Activated CD4-positive, alpha-beta T cell treated with anti-CD3 and anti-CD28 coated beads, Interleukin-2, amount 10 ng/mL, durations not matched to agents 24 days and 14 days (primary cell): ENCODE measurements around the gene ARHGEF1. TPM values are rescaled to one million over a fixed set of nuclear protein-coding genes. Genes with fewer than 3 reads are reported as not detected.

Experiments used
- DNase-seq: peaks from one replicate; pipeline ENCODE4 v3.0.0; 2022
- H3K27ac Mint-ChIP-seq: one replicate; pipeline ENCODE4 v1.8.0; 2022; ENCODE audit warnings: mild to moderate bottlenecking, mixed read lengths
- H3K27me3 Mint-ChIP-seq: one replicate; pipeline ENCODE4 v1.8.0; 2022; ENCODE audit warnings: mixed read lengths
- H3K36me3 Mint-ChIP-seq: one replicate; pipeline ENCODE4 v1.8.0; 2022; ENCODE audit warnings: low read depth, mild to moderate bottlenecking, mixed read lengths
- H3K4me1 Mint-ChIP-seq: one replicate; pipeline ENCODE4 v1.8.0; 2021; ENCODE audit warnings: mixed read lengths
- H3K4me3 Mint-ChIP-seq: one replicate; pipeline ENCODE4 v1.8.0; 2022; ENCODE audit warnings: mild to moderate bottlenecking, moderate library complexity, mixed read lengths
- H3K9me3 Mint-ChIP-seq: one replicate; pipeline ENCODE4 v1.8.0; 2021; ENCODE audit warnings: mixed read lengths
- intact Hi-C: fragments of 100-400 bp; cut with micrococcal nuclease; formaldehyde crosslinking; loops from one replicate; pipeline ENCODE4 v1.15.1; 2023
- total RNA-seq: library from RNA; stranded (reverse); gene quantifications from 2 replicates; pipeline ENCODE4 v1.2.3, GENCODE V29; 2022

Gene ARHGEF1
- total RNA-seq: 365 and 378 TPM in 2 replicates

- Mint-ChIP-seq H3K4me1 (peaks cover 41% of the 10 kb centered on the region), H3K36me3 (peaks cover 30% of the 10 kb centered on the region), H3K9me3 (no peaks in the 10 kb centered on the region), H3K4me3 (peak within 1 kb of the TSS; percentile 92), H3K27ac (peak within 1 kb of the TSS; percentile 94), H3K27me3 (no peaks in the 10 kb centered on the region)
- DNase-seq: peak; percentile 91
- intact Hi-C loops: loop anchor here (10.0 kb wide), 2 partner anchors 528 to 1278 kb away; partner anchors contain the start of genes LTBP4 and TGFB1
These were observed at the start of gene ARHGEF1 for GRCh38 chr19:41882568-41883462. ARHGEF1 (plus strand) TSS chr19:41883184; CDS start chr19:41888083, 4,899 bp downstream.

- no peaks in the 10 kb centered on the region for H3K36me3 Mint-ChIP-seq
- no peaks in the 10 kb centered on the region for H3K4me1 Mint-ChIP-seq
- H3K4me3 Mint-ChIP-seq: no peak overlapping the region
- no peaks in the 10 kb centered on the region for H3K9me3 Mint-ChIP-seq
- H3K27me3 Mint-ChIP-seq: peaks cover 33% of the 10 kb centered on the region
- no peak overlapping the region for H3K27ac Mint-ChIP-seq
- intact Hi-C loops: loop anchor here (5.0 kb wide), 1 partner anchor 46 kb away; no protein-coding TSS in a partner anchor
- no peak for DNase-seq
These were observed 44.8 kb upstream of the ARHGEF1 start for GRCh38 chr19:41837981-41838708.

- no peak for DNase-seq
- Mint-ChIP-seq H3K36me3 (no peaks in the 10 kb centered on the region), H3K4me1 (no peaks in the 10 kb centered on the region), H3K27ac (no peak overlapping the region), H3K9me3 (no peaks in the 10 kb centered on the region), H3K4me3 (no peak overlapping the region), H3K27me3 (peaks cover 32% of the 10 kb centered on the region)
- intact Hi-C loops: loop anchor here (5.0 kb wide), 1 partner anchor 47 kb away; no protein-coding TSS in a partner anchor
These were observed 43.8 kb upstream of the ARHGEF1 start for GRCh38 chr19:41839211-41839610.

GRCh38 chr19:41843371-41843770 is 39.6 kb upstream of the ARHGEF1 start:
- no peak overlapping the region for H3K27ac Mint-ChIP-seq
- intact Hi-C loops: no loop called here
- no peak for DNase-seq
- H3K27me3 Mint-ChIP-seq: peaks cover 18% of the 10 kb centered on the region
- no peak overlapping the region for H3K4me3 Mint-ChIP-seq
- H3K9me3 Mint-ChIP-seq: no peaks in the 10 kb centered on the region
- H3K4me1 Mint-ChIP-seq: no peaks in the 10 kb centered on the region
- H3K36me3 Mint-ChIP-seq: no peaks in the 10 kb centered on the region

- H3K27me3 Mint-ChIP-seq: peaks cover 18% of the 10 kb centered on the region
- no peaks in the 10 kb centered on the region for H3K4me1 Mint-ChIP-seq
- no peaks in the 10 kb centered on the region for H3K9me3 Mint-ChIP-seq
- intact Hi-C loops: no loop called here
- no peaks in the 10 kb centered on the region for H3K36me3 Mint-ChIP-seq
- H3K4me3 Mint-ChIP-seq: no peak within 1 kb of the TSS
- H3K27ac Mint-ChIP-seq: no peak within 1 kb of the TSS
- DNase-seq: no peak
These were observed 38.4 kb upstream of the ARHGEF1 start, which contains the start of gene LYPD4 for GRCh38 chr19:41844601-41845000. LYPD4 (minus strand) TSS chr19:41844683; CDS start chr19:41839285, 5,398 bp downstream.

GRCh38 chr19:41845001-41845050 is 38.2 kb upstream of the ARHGEF1 start, which contains the start of gene DMRTC2:
DMRTC2 (plus strand) TSS chr19:41845042; CDS start chr19:41847429, 2,387 bp downstream.
- intact Hi-C loops: no loop called here
- Mint-ChIP-seq H3K36me3 (no peaks in the 10 kb centered on the region), H3K27me3 (peaks cover 18% of the 10 kb centered on the region), H3K4me1 (no peaks in the 10 kb centered on the region), H3K9me3 (no peaks in the 10 kb centered on the region), H3K4me3 (no peak within 1 kb of the TSS), H3K27ac (no peak within 1 kb of the TSS)
- DNase-seq: no peak

GRCh38 chr19:41845051-41845590 is 37.9 kb upstream of the ARHGEF1 start:
- Mint-ChIP-seq H3K27me3 (peaks cover 17% of the 10 kb centered on the region), H3K27ac (no peak overlapping the region), H3K36me3 (no peaks in the 10 kb centered on the region), H3K4me1 (no peaks in the 10 kb centered on the region), H3K4me3 (no peak overlapping the region), H3K9me3 (no peaks in the 10 kb centered on the region)
- DNase-seq: no peak
- intact Hi-C loops: no loop called here

GRCh38 chr19:41847351-41848105 is 35.5 kb upstream of the ARHGEF1 start:
- intact Hi-C loops: no loop called here
- Mint-ChIP-seq H3K4me1 (no peaks in the 10 kb centered on the region), H3K27ac (no peak overlapping the region), H3K4me3 (no peak overlapping the region), H3K9me3 (no peaks in the 10 kb centered on the region), H3K36me3 (no peaks in the 10 kb centered on the region), H3K27me3 (peaks cover 22% of the 10 kb centered on the region)
- DNase-seq: no peak

- Mint-ChIP-seq H3K4me3 (no peak overlapping the region), H3K36me3 (no peaks in the 10 kb centered on the region), H3K9me3 (no peaks in the 10 kb centered on the region), H3K27ac (no peak overlapping the region), H3K4me1 (no peaks in the 10 kb centered on the region), H3K27me3 (peaks cover 28% of the 10 kb centered on the region)
- intact Hi-C loops: no loop called here
- DNase-seq: no peak
These were observed 34.3 kb upstream of the ARHGEF1 start for GRCh38 chr19:41848666-41849065.

GRCh38 chr19:41849067-41849466 is 33.9 kb upstream of the ARHGEF1 start:
- no peaks in the 10 kb centered on the region for H3K9me3 Mint-ChIP-seq
- no peak overlapping the region for H3K27ac Mint-ChIP-seq
- no peak overlapping the region for H3K4me3 Mint-ChIP-seq
- H3K27me3 Mint-ChIP-seq: peaks cover 31% of the 10 kb centered on the region
- H3K36me3 Mint-ChIP-seq: no peaks in the 10 kb centered on the region
- DNase-seq: no peak
- intact Hi-C loops: no loop called here
- H3K4me1 Mint-ChIP-seq: no peaks in the 10 kb centered on the region

GRCh38 chr19:41850381-41850780 is 32.6 kb upstream of the ARHGEF1 start:
- H3K9me3 Mint-ChIP-seq: no peaks in the 10 kb centered on the region
- H3K4me1 Mint-ChIP-seq: no peaks in the 10 kb centered on the region
- H3K36me3 Mint-ChIP-seq: no peaks in the 10 kb centered on the region
- H3K4me3 Mint-ChIP-seq: no peak overlapping the region
- intact Hi-C loops: no loop called here
- H3K27me3 Mint-ChIP-seq: peaks cover 41% of the 10 kb centered on the region
- DNase-seq: no peak
- no peak overlapping the region for H3K27ac Mint-ChIP-seq

- Mint-ChIP-seq H3K4me1 (no peaks in the 10 kb centered on the region), H3K9me3 (no peaks in the 10 kb centered on the region), H3K27me3 (peaks cover 40% of the 10 kb centered on the region), H3K27ac (no peak overlapping the region), H3K36me3 (no peaks in the 10 kb centered on the region), H3K4me3 (no peak overlapping the region)
- intact Hi-C loops: no loop called here
- DNase-seq: no peak
These were observed 31.5 kb upstream of the ARHGEF1 start for GRCh38 chr19:41851456-41851855.

GRCh38 chr19:41853344-41853743 is 29.6 kb upstream of the ARHGEF1 start:
- Mint-ChIP-seq H3K36me3 (no peaks in the 10 kb centered on the region), H3K27me3 (peaks cover 44% of the 10 kb centered on the region), H3K9me3 (no peaks in the 10 kb centered on the region), H3K4me3 (no peak overlapping the region), H3K27ac (no peak overlapping the region), H3K4me1 (no peaks in the 10 kb centered on the region)
- intact Hi-C loops: no loop called here
- DNase-seq: no peak

- H3K36me3 Mint-ChIP-seq: no peaks in the 10 kb centered on the region
- H3K4me3 Mint-ChIP-seq: no peak overlapping the region
- no peaks in the 10 kb centered on the region for H3K4me1 Mint-ChIP-seq
- intact Hi-C loops: no loop called here
- no peak overlapping the region for H3K27ac Mint-ChIP-seq
- H3K27me3 Mint-ChIP-seq: peaks cover 42% of the 10 kb centered on the region
- no peak for DNase-seq
- H3K9me3 Mint-ChIP-seq: no peaks in the 10 kb centered on the region
These were observed 29.2 kb upstream of the ARHGEF1 start for GRCh38 chr19:41853768-41854167.
